Mesothelial cell of epicardium (in vitro differentiated cells): ENCODE data around the gene RASGRF2. TPM values are rescaled to one million over a fixed set of nuclear protein-coding genes. Genes with fewer than 3 reads are reported as not detected.

Source experiments
- DNase-seq, 2 experiments: peaks; one replicate each; pipeline ENCODE4 v3.0.0; 2021; ENCODE audit warnings: low spot score in 2 of 2; ENCODE audit not compliant: unreplicated experiment in 2 of 2
- H3K27ac Mint-ChIP-seq: 2 replicates; pipeline ENCODE4 v1.8.0; 2021; ENCODE audit warnings: mixed read lengths
- H3K27me3 Mint-ChIP-seq: 2 replicates; pipeline ENCODE4 v1.8.0; 2021; ENCODE audit warnings: low read depth, mixed read lengths
- H3K36me3 Mint-ChIP-seq: 2 replicates; pipeline ENCODE4 v1.8.0; 2021; ENCODE audit warnings: mixed read lengths
- H3K4me1 Mint-ChIP-seq: 2 replicates; pipeline ENCODE4 v1.8.0; 2021; ENCODE audit warnings: mixed read lengths
- H3K4me3 Mint-ChIP-seq: 2 replicates; pipeline ENCODE4 v1.8.0; 2021; ENCODE audit warnings: mild to moderate bottlenecking, moderate library complexity, mixed read lengths
- H3K9me3 Mint-ChIP-seq: 2 replicates; pipeline ENCODE4 v1.8.0; 2021; ENCODE audit warnings: mixed read lengths
- total RNA-seq: library from RNA; stranded (reverse); gene quantifications from 3 replicates; pipeline ENCODE4 v1.2.1, GENCODE V29; 2021
- TF ChIP-seq, protein P1 (sequence below): fragments of 200-600 bp; sonication (generic); IDR thresholded peaks from one replicate; pipeline ENCODE4 v1.5.0; 2021; ENCODE audit warnings: antibody characterized with exemption; ENCODE audit not compliant: unreplicated experiment

Gene RASGRF2
- total RNA-seq, 1 donor from 2014 or later: 5.7 TPM

DNA sequence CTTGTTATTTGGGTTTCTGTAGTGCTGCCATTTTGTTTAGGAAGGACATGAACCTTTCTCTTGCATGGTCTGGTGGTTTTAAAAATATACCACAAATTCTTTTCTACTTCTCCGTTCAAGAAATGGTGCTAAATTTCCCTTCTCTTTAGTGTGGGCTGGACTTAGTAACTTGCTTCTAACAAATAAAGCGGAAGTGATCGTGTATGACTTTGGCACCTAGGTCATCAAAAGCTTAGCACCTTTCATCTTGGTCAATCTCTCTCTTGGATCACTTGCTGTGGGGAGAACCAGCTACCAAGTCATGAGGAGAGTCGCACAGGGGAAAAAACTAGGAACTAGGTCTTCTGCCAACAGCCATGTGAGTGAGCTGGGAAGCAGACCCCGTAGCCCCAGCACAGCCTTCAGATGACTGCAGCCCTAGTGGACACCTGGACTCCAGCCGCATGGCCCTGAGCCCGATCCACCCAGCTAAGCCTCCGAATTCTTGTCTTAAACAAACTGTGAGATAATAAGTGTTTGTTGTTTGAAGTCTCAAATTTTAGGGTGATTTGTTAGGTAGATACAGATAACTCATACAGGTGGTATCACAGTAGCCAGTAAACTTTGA, 185.3 kb downstream of the RASGRF2 start:
- H3K9me3 Mint-ChIP-seq: no peaks in the 10 kb centered on the region
- H3K36me3 Mint-ChIP-seq: no peaks in the 10 kb centered on the region
- H3K4me3 Mint-ChIP-seq: no peak overlapping the region
- H3K27ac Mint-ChIP-seq: no peak overlapping the region
- no peaks in the 10 kb centered on the region for H3K27me3 Mint-ChIP-seq
- peaks cover 36% of the 10 kb centered on the region for H3K4me1 Mint-ChIP-seq
- no peak for DNase-seq
- TF ChIP-seq, protein P1, sequence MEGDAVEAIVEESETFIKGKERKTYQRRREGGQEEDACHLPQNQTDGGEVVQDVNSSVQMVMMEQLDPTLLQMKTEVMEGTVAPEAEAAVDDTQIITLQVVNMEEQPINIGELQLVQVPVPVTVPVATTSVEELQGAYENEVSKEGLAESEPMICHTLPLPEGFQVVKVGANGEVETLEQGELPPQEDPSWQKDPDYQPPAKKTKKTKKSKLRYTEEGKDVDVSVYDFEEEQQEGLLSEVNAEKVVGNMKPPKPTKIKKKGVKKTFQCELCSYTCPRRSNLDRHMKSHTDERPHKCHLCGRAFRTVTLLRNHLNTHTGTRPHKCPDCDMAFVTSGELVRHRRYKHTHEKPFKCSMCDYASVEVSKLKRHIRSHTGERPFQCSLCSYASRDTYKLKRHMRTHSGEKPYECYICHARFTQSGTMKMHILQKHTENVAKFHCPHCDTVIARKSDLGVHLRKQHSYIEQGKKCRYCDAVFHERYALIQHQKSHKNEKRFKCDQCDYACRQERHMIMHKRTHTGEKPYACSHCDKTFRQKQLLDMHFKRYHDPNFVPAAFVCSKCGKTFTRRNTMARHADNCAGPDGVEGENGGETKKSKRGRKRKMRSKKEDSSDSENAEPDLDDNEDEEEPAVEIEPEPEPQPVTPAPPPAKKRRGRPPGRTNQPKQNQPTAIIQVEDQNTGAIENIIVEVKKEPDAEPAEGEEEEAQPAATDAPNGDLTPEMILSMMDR: no peak

DNA sequence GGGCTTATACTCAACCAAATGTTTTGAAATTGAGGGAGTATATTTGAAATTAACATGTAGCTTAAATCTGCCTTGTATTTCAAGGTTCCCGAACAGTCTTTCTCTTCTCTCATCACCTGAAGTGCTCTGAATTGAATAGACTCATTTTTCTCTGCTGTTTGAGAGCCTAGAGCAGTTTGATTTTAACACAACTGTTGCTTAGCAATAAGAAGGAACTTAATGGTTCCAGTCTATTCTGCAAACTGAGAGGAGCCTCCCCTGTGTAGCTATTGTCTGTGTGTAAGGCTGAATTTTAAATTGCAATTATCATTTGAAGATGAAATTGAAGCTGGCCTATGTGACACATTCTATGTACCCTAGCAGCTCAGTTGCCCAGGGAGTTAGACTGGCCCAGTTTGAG, 185.9 kb downstream of the RASGRF2 start:
- Mint-ChIP-seq H3K27ac (no peak overlapping the region), H3K27me3 (no peaks in the 10 kb centered on the region), H3K4me1 (peaks cover 31% of the 10 kb centered on the region), H3K36me3 (no peaks in the 10 kb centered on the region), H3K4me3 (no peak overlapping the region), H3K9me3 (no peaks in the 10 kb centered on the region)
- DNase-seq: no peak
- TF ChIP-seq, protein P1: no peak

- H3K27me3 Mint-ChIP-seq: no peaks in the 10 kb centered on the region
- DNase-seq: no peak
- H3K9me3 Mint-ChIP-seq: no peaks in the 10 kb centered on the region
- H3K27ac Mint-ChIP-seq: no peak overlapping the region
- H3K36me3 Mint-ChIP-seq: no peaks in the 10 kb centered on the region
- peaks cover 23% of the 10 kb centered on the region for H3K4me1 Mint-ChIP-seq
- TF ChIP-seq, protein P1: no peak
- H3K4me3 Mint-ChIP-seq: no peak overlapping the region
These were observed 187.1 kb downstream of the RASGRF2 start for GRCh38 chr5:81147011-81147885.

- peaks cover under 1% of the 10 kb centered on the region for H3K36me3 Mint-ChIP-seq
- peak overlapping the region; percentile 56 for H3K27ac Mint-ChIP-seq
- DNase-seq: no peak
- peaks cover 23% of the 10 kb centered on the region for H3K4me1 Mint-ChIP-seq
- no peak overlapping the region for H3K4me3 Mint-ChIP-seq
- peaks cover 1% of the 10 kb centered on the region for H3K9me3 Mint-ChIP-seq
- H3K27me3 Mint-ChIP-seq: no peaks in the 10 kb centered on the region
- TF ChIP-seq, protein P1: no peak
These were observed 187.9 kb downstream of the RASGRF2 start for GRCh38 chr5:81147886-81148571.

DNA sequence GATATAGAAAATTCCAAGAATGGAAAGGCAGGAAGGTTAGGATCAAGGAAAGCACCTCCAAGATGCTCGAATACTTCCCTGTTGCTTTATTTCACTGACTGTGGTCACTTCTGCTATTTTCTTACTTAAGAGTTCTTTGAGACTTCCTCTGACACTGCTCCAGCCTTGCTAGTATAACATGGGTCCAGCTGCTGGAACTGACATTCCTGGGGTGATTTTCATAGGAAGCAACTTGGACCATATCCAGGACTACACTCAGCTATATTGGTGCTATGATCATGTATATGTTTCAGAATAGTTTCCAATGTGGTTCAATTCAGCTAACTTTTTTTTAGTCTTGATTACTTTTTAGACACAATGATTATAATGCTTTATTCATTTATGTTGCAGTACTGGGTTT, 191.4 kb downstream of the RASGRF2 start:
- H3K9me3 Mint-ChIP-seq: peaks cover 32% of the 10 kb centered on the region
- no peak overlapping the region for H3K27ac Mint-ChIP-seq
- H3K36me3 Mint-ChIP-seq: peaks cover 17% of the 10 kb centered on the region
- H3K4me1 Mint-ChIP-seq: peaks cover 23% of the 10 kb centered on the region
- TF ChIP-seq, protein P1: no peak
- no peaks in the 10 kb centered on the region for H3K27me3 Mint-ChIP-seq
- H3K4me3 Mint-ChIP-seq: no peak overlapping the region
- DNase-seq: no peak
